Left kidney (tissue), 1 donor: ENCODE data around the gene TPP2. TPM values are rescaled to one million over a fixed set of nuclear protein-coding genes. Genes with fewer than 3 reads are reported as not detected.

Experiments
- polyA plus RNA-seq: library from polyadenylated mRNA; unstranded; fragments of 120-200 nt; gene quantifications from one replicate; pipeline ENCODE4 v1.2.1, GENCODE V29; 2013; ENCODE audit not compliant: insufficient read length

TPP2 gene
- polyA plus RNA-seq, 1 donor, result 71.7 TPM

Other genes starting within 250 kb of the TPP2 start
- gene FGF14, start 194.9 kb upstream of the TPP2 start, polyA plus RNA-seq, result 0.95 TPM
- gene METTL21C, start 98.1 kb downstream of the TPP2 start, polyA plus RNA-seq, result not detected
- 33.9 TPM for gene TEX30, start 176.8 kb downstream of the TPP2 start, polyA plus RNA-seq
- 48.2 TPM for gene POGLUT2, start 202.0 kb downstream of the TPP2 start, polyA plus RNA-seq
- gene BIVM, start 202.1 kb downstream of the TPP2 start, polyA plus RNA-seq, result 78.5 TPM
- gene ERCC5, start 249.0 kb downstream of the TPP2 start, polyA plus RNA-seq, result 82.1 TPM